ENCODE measurements around the gene TRABD2A.

Gene TRABD2A

GRCh38 chr2:84904151-84904550, 23.3 kb upstream of the TRABD2A start:
- DNase-seq, result no peak

GRCh38 chr2:84902526-84902925, 21.6 kb upstream of the TRABD2A start:
- DNase-seq, result no peak

DNA sequence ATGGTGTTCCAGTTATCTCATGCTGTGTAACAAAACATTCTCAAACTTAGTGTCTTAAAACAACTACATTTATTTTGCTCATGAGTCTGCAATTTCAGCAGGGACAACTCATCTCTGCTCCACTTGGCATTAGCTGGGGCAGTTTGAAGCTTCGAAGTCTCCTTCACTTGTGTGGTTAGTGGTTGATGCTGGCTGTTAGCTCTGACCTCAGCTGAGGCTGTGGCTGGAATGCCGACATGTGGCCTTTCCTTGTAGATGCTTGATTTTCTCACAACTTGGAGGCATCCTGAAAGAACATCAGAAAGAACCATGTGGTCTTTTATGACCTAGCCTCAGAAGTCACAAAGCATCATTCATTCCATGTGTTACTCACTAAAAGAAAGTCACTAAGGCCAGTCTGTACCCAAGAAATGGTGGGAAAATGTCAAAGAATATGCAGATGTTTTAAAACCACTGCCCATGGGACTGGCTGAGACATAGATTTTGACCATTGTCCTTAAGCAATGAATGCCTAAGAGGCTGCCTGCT, 20.8 kb upstream of the TRABD2A start:
- DNase-seq, result no peak

DNA sequence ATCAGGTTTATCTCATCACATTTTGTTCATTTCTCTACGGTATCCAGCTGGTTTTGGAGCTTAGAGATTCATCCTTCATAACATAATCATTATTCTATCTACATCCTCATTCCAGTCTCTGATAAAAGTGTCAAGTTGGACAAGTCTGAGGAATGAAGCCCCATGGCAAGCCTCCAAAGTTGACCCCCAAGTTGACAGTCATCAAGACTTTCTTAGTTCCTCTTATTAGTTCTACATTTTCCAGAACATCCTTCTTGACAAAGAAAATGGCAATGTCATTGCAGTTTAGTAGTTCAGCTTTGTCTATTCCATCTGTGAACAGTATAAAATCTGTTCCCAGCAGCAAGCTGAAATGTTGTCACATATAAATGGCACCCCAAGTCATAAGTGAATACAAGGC, 20.1 kb upstream of the TRABD2A start:
- no peak for DNase-seq

DNA sequence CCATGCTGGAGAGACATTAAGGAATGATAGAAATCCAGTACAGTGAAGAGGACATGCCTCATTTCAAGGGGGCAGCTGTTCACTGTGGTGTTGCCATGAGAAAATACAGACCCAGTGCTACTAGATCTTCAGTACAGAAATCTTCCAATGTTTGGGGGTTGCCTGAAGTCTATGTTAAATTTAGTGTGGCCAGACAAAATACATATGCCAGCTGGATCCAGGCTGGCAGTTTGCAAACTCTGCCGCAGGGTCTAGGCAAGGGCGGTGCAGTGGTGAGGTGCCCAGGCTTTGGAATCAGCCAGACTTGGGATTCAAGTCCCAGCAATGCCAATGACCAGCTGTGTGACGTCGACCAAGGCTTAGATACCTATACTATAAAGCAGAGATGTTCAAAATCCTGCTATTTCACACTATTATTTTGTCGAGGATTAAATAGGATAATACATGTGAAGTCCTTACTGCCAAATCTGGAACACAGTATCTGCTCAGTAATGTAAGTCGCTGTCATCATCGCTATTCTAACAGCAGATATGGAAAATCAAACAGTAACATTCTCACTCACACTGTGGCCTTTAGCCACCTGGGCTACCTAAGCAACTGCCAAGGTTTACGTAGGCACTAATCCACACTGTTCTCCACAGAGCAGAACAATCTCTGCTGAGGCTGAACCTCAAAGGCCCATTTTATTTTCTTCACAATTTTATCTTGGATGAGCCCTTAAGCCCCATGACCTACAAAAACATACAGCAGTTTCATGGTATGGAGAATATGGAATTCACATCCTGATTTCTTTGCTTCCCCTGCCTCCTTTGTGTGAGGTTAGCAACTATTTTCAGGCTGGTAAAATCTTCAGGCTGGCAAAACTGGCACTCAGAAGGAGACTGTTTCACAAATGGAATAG, 18.7 kb upstream of the TRABD2A start:
- peak; percentile 38 for DNase-seq

DNA sequence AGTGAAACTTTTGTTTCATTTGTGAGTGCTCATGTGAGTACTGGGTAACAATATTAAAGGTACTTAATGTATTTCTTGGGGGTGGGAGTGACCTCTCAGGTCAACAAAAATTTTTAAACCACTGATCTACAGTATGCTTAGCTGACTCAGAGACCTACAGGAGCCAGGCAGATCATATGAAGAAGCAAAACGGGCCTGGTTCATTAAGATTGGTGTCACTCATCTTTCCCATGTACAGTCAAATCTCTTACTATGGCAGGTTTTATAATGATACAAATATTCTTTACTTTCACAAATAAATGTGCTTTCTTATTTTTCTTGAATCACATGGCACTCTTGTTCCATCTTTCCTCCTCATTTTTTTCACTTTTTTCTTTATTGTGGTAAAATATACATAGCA, 16.9 kb upstream of the TRABD2A start:
- no peak for DNase-seq

DNA sequence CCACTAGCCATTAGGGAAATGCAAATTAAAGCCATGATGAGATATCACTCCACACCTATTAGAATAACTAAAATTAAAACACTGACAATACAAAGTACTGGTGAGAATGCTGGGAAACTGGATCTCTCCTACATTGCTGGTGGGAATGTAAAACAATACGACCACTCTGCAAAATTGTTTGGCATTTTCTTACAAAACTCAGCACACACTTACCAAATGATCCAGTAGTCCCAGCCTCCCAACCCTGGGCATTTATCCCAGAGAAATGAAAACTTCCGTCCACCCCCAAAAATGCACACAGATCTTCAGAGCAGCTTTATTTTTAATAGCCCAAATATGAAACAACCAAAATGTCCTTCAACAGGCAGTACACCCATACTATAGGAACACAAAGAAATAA, 15.7 kb upstream of the TRABD2A start:
- DNase-seq, result no peak

DNA sequence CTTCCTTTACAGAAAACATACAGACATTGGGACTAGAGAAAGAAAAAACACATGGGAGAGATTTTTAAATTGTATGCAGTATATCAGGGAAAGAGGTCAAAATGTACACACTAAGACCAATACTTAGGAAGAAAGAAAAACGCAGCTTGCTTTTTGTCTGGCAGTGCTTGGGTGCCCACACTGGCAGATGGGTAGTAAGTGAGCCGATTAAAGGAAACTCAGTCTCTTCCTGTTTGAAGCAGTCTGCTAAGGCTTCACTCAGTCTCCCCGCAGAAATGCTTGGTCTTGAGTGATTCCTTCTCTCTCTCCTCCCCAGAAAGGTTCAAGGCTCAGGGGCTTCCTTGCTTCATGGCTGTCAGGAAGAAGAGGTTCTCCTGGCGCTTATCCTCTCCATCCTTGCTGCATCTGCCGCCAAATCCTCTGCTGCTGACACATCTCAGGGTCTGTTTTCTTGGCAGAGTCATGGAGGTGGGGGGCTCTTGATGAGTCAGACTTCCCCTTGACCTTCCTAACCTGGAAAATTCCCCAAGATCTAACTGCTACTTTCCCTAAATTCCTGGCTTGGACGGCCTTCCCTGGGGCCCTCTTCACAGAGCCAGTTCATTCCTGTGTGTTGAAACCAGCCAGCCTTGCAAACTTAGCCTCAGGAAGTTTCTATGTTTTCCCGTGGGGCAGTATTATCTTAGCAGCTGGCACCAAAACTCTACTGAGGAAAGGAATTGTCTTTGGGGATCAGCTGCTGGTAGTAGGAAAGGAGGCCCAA, 14.1 kb upstream of the TRABD2A start:
- DNase-seq, result no peak

DNA sequence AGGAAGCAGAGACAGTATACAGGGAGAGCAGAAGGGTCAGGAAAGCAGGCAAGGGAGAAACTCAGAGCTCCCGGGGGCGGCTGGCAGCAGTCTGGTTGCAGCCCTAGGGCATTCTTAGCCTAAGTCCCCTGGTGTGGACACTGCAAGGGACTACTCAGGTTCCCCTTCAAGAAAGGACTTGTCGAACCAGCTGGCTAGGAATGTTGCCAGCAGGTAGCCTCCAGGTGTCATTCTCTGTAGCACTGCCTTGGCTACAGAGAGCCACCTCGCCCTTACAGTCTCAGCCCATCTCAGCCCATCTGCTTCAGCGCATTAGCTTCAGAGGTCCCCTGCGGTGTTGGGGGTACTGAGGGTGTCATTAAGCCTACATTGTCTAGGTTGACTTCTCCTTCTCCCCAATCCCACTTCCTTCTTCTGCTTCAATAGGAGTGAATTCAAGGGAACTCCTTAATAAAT, 13.3 kb upstream of the TRABD2A start:
- no peak for DNase-seq

DNA sequence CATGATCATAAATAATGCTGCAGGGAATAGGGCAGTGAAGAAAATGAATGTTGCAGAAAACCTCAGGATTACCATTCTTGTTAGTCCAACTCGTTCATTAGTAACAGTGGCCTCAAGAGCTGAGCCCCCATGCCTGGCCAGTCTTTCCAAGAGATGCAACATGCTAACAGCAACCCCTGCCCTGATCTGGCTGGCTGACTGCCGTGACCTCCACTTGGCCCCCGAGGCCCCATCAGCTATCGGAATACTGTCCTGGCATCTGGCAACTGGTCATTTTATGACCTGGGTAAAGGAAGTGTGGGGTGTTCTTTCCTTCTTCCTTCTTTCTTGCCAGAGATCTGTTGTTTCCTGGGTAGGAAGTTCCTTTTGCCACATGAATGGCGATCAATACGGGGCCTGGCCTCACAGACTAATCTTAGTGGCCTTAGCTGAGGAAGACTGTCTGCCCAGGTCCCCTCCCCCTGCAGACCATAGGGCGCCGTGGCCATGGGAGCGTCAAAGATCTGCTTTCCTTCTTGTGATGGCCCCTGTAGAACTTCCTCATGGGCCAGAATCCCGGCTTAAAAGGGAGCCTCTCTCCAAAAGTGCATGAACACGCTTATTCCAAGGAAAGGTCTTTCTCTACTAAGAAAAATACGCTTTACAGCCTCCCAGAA, 10.6 kb upstream of the TRABD2A start:
- DNase-seq, result no peak

DNA sequence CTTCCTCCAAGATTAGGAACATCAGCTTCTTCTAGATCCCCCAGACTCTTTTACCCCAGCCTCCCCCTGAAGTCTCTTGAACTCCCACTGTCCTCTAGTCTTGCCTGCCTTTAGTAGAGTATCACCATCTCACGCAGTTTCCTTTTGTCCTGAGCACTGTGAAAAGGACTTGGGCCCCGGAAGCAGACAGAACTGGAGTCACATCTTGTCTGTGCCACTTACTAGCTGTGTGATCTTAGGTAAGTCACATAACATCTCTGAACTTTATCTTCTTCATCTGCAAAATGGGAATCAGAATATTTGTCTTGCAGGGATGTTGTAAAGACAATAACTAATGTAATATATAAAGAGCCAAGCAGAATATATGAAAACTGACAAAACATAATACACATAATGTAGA, 8.4 kb upstream of the TRABD2A start:
- no peak for DNase-seq

- DNase-seq, result peak; percentile 50
Measured at GRCh38 chr2:84888401-84889276, 7.8 kb upstream of the TRABD2A start.

GRCh38 chr2:84886791-84887190, 5.9 kb upstream of the TRABD2A start:
- DNase-seq, result no peak

DNA sequence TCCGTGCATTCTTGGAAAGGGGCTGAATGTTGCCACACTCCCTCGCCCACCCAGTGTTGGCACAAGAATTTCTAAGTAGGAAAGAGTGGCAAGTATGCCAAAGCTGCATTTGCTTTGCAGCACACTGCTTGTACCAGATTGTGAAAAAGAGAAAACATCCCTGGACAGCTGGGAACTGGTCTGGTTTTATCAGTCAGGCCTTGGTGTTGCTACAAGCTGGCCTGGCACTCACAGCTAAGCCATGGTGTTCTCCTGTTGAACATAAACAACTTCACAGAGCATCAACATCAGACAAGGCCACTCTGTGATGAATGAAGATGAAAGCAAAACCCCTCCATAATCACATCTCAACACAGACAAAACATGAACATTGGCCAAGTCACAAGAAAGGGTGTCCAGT, 4.2 kb upstream of the TRABD2A start:
- peak; percentile 5 for DNase-seq

DNA sequence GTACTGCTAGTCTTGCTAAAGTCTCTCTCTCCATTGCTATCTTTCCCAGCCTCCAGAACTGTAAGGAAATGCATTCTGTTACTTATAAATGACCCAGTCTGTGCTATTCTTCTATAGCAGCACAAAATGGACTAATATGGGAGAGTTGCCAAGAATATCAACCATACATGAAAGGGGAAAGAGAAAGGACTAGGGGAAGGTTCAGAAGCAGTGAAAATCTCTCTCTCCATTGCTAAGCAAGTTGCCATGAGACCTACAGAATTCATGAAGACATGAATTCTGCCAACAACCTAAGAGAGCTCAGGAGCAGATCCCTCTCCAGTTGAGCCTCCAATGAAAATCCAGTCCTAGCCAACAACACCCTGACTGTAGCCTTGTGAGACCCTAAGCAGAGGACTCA, 3.6 kb upstream of the TRABD2A start:
- no peak for DNase-seq

GRCh38 chr2:84882775-84883550, 2.1 kb upstream of the TRABD2A start:
- DNase-seq, result no peak

DNA sequence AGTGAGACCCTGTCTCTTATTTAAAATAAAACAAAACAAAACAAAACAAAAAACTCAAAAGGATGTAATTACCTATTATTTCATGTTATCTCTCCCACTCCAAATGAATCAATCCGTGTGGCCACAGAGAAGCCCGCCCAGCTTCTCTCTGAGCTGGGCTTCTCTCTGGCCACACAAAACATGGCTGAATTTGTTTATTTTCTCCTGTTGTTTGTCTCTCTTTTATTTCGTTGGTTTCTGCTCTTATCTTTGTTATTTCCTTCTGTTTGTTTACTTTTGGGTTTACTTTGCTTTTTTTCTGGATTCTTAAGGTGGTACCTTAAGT, 1.5 kb upstream of the TRABD2A start:
- no peak for DNase-seq

DNA sequence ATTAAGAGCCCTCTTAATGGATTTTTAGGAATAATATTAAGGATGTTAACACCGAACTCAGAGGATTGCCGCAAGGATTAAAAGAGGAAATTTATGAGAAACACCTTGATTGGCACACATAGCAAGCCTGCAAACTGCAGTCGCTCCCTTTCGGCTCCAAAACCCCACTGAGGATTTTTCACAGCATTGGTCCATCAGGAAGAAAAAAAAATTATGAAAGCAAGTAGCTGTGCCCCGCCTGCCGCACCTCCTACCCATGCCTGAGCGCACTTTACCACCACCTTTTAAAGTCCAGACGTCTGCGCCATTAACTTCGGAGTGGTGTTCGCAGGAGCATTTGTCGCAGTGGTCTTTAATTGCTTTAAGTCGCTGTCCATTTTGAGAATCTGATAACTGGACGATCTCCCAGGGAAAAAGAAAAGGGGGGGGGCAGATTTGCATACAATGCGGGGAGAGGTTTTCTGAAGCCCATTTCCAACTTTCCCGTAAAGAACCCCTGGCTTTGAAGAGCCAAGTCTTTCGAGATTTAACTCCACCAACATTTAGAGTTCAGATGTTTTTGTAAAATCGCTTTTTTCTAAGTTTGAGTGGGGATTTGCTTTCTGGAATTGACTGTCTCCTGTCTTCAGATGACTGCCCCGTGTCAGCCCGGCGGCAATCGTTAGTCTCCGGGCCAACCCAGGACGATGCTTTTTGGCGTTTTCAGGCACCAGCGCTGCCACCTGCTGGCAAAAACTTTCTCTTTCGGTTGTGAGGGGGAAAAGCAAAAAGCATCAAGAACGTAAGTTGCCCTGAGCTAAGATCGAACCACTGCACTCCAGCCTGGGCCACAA, 913 bp upstream of the TRABD2A start:
- DNase-seq, result peak; percentile 87

DNA sequence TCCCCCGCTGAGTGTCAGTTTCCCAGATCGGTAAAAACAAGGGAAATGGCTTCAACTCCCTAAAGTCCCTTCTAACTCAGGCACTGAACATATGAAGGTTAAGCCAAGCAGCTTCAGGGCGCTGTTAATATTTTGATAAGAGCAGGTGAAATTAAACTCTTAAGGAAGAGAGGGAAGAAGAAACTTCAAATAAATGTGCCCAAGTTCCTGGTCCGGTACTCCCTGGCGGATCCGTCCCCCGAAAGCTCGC, 564 bp downstream of the TRABD2A start:
- no peak for DNase-seq

DNA sequence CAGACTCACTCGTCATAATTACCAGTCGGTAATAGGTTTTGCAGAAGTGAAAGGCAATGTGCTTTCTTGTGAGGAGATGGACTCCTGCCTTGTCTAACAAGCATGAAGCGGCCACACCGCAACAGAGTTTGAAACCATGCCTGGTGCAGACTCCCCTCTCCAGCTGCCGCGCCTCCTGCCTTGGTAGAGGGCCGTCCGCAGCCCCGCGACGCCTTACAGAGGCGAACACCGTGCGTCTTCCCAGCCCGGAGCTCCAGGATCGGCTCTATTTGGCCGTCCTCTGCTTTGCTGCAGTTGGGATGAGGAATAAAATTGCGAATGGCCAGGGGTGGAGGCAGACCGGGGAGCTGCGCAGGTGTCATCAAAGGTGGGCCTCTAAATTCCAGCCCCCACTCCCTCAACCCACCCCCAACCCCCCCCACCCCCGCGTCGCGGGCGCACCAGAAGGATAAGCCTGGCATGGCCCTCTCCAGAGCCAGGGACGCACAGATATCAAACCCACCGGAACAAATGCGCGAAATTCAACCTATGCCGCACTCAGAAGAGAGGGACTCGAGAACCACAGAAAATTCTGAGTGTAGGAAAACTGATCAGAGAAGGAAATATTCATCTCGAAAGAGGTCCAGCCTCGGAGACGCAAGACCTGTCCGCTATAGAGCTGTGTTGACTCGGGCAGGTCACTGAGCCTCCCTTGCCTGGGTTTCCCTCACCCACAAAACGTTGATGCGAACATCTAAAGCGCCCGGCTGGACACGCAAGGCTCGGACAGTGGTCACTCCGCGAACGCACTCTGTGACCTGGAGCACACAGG, 1.1 kb downstream of the TRABD2A start:
- peak; percentile 32 for DNase-seq

All from femur (tissue), 1 donor.